ENCODE data around the gene RELB.

Gene RELB

GRCh38 chr19:45079063-45079910 lies 78.0 kb downstream of the RELB start, which contains the start of gene GEMIN7:
Gene GEMIN7 (plus strand): TSS chr19:45079260. CDS start chr19:45090115, 10,855 bp downstream.
- peak; percentile 65 to 79 (median 73) for DNase-seq (ENCODE audit: low read depth in 3 of 3)

DNA sequence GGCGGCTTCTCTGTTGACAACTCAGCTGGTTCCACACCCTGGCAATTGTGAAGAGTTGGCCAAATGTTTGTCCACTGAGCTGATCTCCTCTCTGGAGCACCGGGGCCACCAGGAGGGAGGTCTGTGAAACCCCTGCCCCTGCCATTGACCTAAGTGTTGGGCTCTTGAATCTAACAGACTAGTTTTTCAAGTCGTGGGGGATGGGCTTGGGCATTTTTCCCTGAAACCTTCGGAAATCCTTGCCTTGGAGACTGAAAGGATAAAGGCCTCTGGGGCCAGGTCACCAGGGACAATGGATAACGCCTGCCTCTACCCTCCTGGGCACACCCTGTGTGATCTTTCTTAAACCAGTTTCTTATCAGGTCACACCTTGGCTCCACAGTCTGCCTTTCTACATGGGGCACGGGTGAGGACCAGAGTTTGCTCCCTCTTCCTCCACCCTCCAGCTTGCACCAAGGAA lies 78.7 kb downstream of the RELB start:
- DNase-seq (ENCODE audit: low read depth in 3 of 3) = no peak

DNA sequence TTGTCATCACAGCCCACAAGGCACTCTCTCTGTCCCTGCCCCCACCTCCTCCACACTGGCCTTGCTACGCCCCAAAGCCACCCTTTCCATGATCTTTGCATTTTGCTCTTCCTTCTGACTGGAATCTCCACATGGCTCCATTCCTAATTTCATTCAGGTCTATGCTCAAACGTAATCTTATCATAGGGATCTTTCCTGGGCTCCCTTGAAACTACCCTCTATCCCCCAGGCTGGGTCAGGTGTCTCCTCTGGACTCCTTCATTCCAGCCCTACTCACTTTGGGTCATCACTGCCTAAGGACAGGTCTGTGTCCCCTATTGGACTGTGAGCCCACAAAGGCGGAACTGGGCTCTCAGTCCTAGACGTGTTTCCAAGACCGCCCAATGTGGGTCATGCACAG lies 80.9 kb downstream of the RELB start:
- no peak for DNase-seq (ENCODE audit: low read depth in 3 of 3)

GRCh38 chr19:45086480-45086879 lies 85.2 kb downstream of the RELB start:
- DNase-seq (ENCODE audit: low read depth in 3 of 3) = no peak

- DNase-seq (ENCODE audit: low read depth in 3 of 3) = peak in 1 of 3 experiments; percentile 11
Observed at GRCh38 chr19:45087531-45087930, 86.3 kb downstream of the RELB start.
